GM13977 (cell line): ENCODE measurements around the gene PDCD6IP.

Source experiments
- DNase-seq: peaks from one replicate; pipeline ENCODE4 v3.0.0; 2012; ENCODE audit warnings: low spot score
- in situ Hi-C: fragments of 300-500 bp; cut with MboI; formaldehyde crosslinking; loops from one replicate; pipeline ENCODE4 v1.12.0; 2022; ENCODE audit warnings: low sequenced_read_pairs, low pct_unique_long_range_greater_than_20kb, mixed read lengths, inconsistent platforms; ENCODE audit not compliant: unreplicated experiment
- TF ChIP-seq, protein P1 (sequence below): IDR thresholded peaks from 2 replicates; pipeline ENCODE4 v1.5.1; 2012; ENCODE audit warnings: mild to moderate bottlenecking, control low read depth; ENCODE audit not compliant: insufficient read depth; ENCODE audit errors: extremely low read depth, missing control alignments

Gene PDCD6IP

DNA sequence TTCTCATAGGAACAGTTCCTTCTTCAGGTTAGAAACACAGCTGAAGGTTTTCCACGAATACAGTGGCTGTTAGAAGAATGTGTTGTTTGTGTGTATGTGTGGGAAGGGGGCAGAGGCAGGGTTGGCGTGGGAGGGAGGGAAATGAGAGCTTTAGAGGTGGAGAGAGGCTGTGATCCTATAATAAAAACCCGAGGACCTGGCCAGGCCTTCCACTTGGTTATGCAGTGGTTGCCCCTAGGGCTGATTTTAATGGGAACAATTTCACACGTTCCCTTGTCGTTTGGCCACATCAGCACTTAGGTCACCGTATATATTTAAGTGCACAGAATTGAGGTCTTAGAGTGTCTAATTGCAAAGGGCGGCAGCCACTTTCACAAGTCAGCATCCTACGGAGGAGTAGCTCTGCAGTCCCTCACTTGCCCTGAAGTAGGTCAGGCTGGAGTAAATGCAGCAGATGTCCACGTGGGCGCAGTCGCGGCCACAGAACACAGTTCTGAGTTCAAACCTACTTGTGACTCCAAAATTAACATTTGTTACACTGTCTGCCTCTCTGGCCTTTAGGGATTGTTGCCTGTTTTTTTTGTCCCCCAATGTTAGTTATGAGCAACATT lies 85.6 kb downstream of the PDCD6IP start:
- TF ChIP-seq, protein P1, sequence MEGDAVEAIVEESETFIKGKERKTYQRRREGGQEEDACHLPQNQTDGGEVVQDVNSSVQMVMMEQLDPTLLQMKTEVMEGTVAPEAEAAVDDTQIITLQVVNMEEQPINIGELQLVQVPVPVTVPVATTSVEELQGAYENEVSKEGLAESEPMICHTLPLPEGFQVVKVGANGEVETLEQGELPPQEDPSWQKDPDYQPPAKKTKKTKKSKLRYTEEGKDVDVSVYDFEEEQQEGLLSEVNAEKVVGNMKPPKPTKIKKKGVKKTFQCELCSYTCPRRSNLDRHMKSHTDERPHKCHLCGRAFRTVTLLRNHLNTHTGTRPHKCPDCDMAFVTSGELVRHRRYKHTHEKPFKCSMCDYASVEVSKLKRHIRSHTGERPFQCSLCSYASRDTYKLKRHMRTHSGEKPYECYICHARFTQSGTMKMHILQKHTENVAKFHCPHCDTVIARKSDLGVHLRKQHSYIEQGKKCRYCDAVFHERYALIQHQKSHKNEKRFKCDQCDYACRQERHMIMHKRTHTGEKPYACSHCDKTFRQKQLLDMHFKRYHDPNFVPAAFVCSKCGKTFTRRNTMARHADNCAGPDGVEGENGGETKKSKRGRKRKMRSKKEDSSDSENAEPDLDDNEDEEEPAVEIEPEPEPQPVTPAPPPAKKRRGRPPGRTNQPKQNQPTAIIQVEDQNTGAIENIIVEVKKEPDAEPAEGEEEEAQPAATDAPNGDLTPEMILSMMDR, result no peak
- DNase-seq, result no peak
- in situ Hi-C loops, result loop anchor here (25.0 kb wide), 1 partner anchor 803 kb away; no protein-coding TSS in a partner anchor

DNA sequence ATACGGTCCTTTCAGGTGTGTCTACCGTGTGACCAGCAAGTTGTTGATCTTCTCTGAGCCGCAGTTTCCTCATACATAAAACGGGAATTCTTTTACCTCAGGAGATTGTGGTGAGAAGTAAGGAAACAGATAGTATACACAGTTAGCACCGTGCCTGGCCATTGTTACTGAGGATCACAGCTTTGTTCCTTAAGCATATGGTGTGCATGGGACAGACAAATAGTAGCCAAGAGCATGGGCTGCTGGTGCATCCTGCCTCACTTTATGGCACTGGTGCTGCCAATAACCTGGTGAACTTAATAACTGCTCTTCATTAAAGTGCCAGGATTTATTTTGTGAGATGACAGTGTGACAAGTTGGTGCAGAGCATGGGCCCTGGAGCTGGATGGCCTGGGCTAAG lies 86.3 kb downstream of the PDCD6IP start:
- DNase-seq, result no peak
- TF ChIP-seq, protein P1, result no peak
- in situ Hi-C loops, result loop anchor here (25.0 kb wide), 1 partner anchor 803 kb away; no protein-coding TSS in a partner anchor

DNA sequence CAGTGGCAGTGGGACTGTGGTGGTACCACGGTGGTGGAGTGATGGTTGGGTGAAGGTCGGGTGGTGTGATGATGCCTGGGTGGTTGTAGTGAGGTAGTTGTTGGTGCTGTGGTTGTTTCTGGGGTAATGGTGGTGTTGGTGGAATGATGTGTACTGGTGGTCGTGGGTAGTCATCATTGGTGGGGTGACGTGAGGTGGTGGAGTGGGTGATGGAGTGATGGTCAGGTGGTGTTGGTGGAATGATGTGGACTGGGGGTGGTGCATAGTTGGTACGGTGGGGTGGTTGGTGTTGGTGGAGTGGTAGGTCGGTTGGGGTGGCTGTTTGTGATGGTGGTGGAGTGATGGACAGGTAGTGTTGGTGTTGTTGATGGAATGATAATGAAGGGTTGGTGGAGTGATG lies 87.1 kb downstream of the PDCD6IP start:
- no peak for DNase-seq
- in situ Hi-C loops, result loop anchor here (25.0 kb wide), 1 partner anchor 802 kb away; no protein-coding TSS in a partner anchor
- TF ChIP-seq, protein P1, result no peak

DNA sequence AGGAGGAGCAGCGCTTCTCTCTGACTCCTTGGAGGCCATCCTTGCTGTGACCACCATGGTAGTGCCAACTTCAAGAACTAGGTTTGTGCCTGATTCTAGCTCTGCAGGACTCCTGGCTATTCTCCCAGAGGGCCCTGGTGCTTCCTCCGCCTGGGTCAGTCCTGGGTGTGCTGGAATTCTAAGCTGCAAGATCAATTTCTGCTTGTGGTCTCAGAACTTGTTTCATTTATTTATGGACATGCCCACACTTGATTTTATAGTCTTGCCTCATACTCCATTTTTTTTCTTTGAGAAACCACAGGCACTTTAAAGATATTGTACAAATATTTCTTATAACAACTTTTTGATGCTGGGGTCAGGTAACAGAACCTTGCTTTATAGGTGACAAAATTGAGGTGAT lies 87.6 kb downstream of the PDCD6IP start:
- TF ChIP-seq, protein P1, result no peak
- in situ Hi-C loops, result loop anchor here (25.0 kb wide), 1 partner anchor 801 kb away; no protein-coding TSS in a partner anchor
- DNase-seq, result no peak

DNA sequence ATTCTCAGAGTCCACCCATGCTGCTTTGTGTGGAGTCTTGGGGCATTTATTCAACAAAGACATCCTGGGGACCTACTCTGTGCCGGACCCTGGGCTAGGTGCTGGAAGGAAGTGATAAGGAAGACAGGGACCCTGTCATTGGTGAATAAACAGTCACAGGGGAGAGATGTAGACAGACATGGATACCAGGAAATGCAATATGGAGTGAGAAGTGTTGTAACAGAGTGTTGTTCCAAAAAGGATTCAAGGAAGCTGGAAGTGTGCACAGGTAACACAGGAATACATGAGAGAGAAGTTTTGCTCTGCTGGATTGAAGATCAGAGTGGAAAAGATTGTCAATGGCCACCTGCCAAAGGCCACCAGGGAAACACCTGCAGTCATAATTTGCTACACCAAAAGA lies 89.0 kb downstream of the PDCD6IP start:
- in situ Hi-C loops, result loop anchor here (25.0 kb wide), 1 partner anchor 800 kb away; no protein-coding TSS in a partner anchor
- DNase-seq, result no peak
- TF ChIP-seq, protein P1, result no peak

DNA sequence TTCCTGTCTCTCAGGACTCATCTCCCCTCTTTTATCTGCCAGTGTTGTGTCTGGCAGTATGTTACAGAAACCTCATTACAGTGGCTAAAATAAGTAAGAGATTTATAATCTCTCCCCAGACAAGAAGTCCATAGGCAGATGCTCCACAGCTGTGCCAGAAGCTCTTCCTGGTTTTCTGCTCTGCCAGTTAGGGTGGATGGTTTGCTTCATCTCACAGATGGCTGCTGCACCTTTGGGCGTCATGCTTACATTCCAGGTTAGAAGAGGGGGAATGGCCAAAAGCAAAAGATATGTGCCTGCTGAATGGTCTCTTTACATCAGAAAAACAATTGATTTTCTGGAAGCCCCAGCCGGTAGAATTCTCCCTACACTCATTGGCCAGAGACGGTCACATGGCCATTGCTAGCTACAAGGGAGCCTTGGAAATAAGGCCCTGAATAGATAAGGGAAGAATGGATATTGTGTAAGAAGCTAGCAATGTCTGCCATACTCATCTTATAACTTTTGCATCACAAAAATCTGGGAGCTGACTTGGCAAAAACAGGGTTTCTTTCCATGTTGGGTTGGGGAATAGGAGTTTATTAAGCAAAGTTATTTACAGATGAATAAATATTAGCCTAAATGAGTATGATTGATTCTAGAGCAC lies 91.1 kb downstream of the PDCD6IP start:
- DNase-seq, result no peak
- in situ Hi-C loops, result loop anchor here (25.0 kb wide), 1 partner anchor 798 kb away; no protein-coding TSS in a partner anchor
- TF ChIP-seq, protein P1, result no peak
